ENCODE measurements around the gene ZNF516. TPM values are rescaled to one million over a fixed set of nuclear protein-coding genes. Genes with fewer than 3 reads are reported as not detected.

Gene ZNF516
- total RNA-seq, 1 donor from 2014 or later, result 192 TPM

- no peak overlapping the region for H3K4me3 Mint-ChIP-seq (ENCODE audit: unreplicated experiment)
- peaks cover 10% of the 10 kb centered on the region for H3K4me1 Mint-ChIP-seq (ENCODE audit: low read depth, unreplicated experiment)
- no peak for DNase-seq
- TF ChIP-seq CTCF (IDR thresholded peaks at IDR 0.05; ENCODE audit: partially characterized antibody, unreplicated experiment), result no peak
- H3K27me3 Mint-ChIP-seq (ENCODE audit: unreplicated experiment), result peaks cover 6% of the 10 kb centered on the region
- peaks cover 15% of the 10 kb centered on the region for H3K9me3 Mint-ChIP-seq (ENCODE audit: unreplicated experiment)
- H3K36me3 Mint-ChIP-seq (ENCODE audit: unreplicated experiment), result peaks cover 5% of the 10 kb centered on the region
- H3K27ac Mint-ChIP-seq (ENCODE audit: unreplicated experiment), result no peak overlapping the region
Measured at GRCh38 chr18:76530846-76531245, 35.8 kb upstream of the ZNF516 start.

GRCh38 chr18:76530391-76530790, 35.3 kb upstream of the ZNF516 start:
- H3K4me3 Mint-ChIP-seq (ENCODE audit: unreplicated experiment), result no peak overlapping the region
- peaks cover 5% of the 10 kb centered on the region for H3K36me3 Mint-ChIP-seq (ENCODE audit: unreplicated experiment)
- peaks cover 15% of the 10 kb centered on the region for H3K9me3 Mint-ChIP-seq (ENCODE audit: unreplicated experiment)
- H3K27me3 Mint-ChIP-seq (ENCODE audit: unreplicated experiment), result peaks cover 6% of the 10 kb centered on the region
- DNase-seq, result no peak
- peak overlapping the region; percentile 33 for H3K27ac Mint-ChIP-seq (ENCODE audit: unreplicated experiment)
- no peak for TF ChIP-seq CTCF (IDR thresholded peaks at IDR 0.05; ENCODE audit: partially characterized antibody, unreplicated experiment)
- H3K4me1 Mint-ChIP-seq (ENCODE audit: low read depth, unreplicated experiment), result peaks cover 12% of the 10 kb centered on the region

DNA sequence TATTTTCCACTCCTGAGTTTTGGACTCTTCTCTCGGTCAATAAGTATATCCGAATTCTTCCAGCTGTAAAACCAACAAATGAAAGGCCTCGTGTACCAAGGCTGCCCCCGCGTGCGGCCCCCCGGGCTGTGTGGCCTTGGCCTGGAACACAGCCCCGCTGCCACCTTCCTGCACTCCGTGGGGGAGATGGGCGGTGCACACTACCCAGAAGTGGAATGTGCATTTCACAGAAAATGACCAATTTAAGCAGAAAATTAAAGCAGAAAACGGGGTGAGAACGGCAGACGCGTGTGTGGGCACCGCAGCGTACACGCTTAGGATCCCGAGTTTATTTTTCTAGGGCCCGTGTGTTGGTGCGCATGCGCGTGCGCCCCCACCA, 34.4 kb upstream of the ZNF516 start:
- no peak for TF ChIP-seq CTCF (IDR thresholded peaks at IDR 0.05; ENCODE audit: partially characterized antibody, unreplicated experiment)
- Mint-ChIP-seq H3K4me3 (ENCODE audit: unreplicated experiment) (peak overlapping the region; percentile 82), H3K36me3 (ENCODE audit: unreplicated experiment) (no peaks in the 10 kb centered on the region), H3K9me3 (ENCODE audit: unreplicated experiment) (peaks cover 15% of the 10 kb centered on the region), H3K4me1 (ENCODE audit: low read depth, unreplicated experiment) (peaks cover 17% of the 10 kb centered on the region), H3K27ac (ENCODE audit: unreplicated experiment) (peak overlapping the region; percentile 91), H3K27me3 (ENCODE audit: unreplicated experiment) (peaks cover 6% of the 10 kb centered on the region)
- DNase-seq, result no peak

- Mint-ChIP-seq H3K27ac (ENCODE audit: unreplicated experiment) (peak overlapping the region; percentile 91), H3K4me1 (ENCODE audit: low read depth, unreplicated experiment) (peaks cover 17% of the 10 kb centered on the region), H3K9me3 (ENCODE audit: unreplicated experiment) (peaks cover 15% of the 10 kb centered on the region), H3K27me3 (ENCODE audit: unreplicated experiment) (peaks cover 6% of the 10 kb centered on the region), H3K4me3 (ENCODE audit: unreplicated experiment) (peak overlapping the region; percentile 82), H3K36me3 (ENCODE audit: unreplicated experiment) (no peaks in the 10 kb centered on the region)
- TF ChIP-seq CTCF (IDR thresholded peaks at IDR 0.05; ENCODE audit: partially characterized antibody, unreplicated experiment), result no peak
- peak; percentile 41 for DNase-seq
Measured at GRCh38 chr18:76528477-76529432, 33.7 kb upstream of the ZNF516 start.

DNA sequence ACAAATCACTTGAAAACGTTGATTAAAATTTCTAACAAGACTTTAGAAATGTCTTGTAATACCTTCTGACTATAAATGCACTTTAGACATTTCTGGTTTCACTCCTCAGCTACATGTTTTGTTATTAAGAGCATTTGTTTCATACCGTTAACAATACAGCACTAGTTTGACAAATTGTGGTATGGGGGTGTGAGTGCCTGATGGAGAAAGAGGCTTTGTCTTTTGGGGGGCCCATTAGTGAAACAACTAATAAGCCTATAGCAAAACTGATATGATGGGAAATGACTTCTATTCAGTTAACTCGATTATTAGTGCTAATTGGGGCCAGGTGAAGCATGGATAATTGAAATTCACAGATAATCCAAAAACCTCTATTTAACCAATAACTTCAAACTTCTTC, 30.9 kb upstream of the ZNF516 start:
- Mint-ChIP-seq H3K36me3 (ENCODE audit: unreplicated experiment) (no peaks in the 10 kb centered on the region), H3K27me3 (ENCODE audit: unreplicated experiment) (peaks cover 7% of the 10 kb centered on the region), H3K27ac (ENCODE audit: unreplicated experiment) (no peak overlapping the region), H3K9me3 (ENCODE audit: unreplicated experiment) (peaks cover 12% of the 10 kb centered on the region), H3K4me3 (ENCODE audit: unreplicated experiment) (no peak overlapping the region), H3K4me1 (ENCODE audit: low read depth, unreplicated experiment) (peaks cover 28% of the 10 kb centered on the region)
- DNase-seq, result no peak
- TF ChIP-seq CTCF (IDR thresholded peaks at IDR 0.05; ENCODE audit: partially characterized antibody, unreplicated experiment), result no peak

All from glutamatergic neuron (in vitro differentiated cells).